GM12892 (cell line): Measurements from ENCODE around the gene SOHLH1.
"Not testable (repeated sequence)": the region's sequence is repeated elsewhere in the genome, so short reads cannot be mapped to it uniquely, and the experiment has no call there.

Source experiments
- DNase-seq: peaks from one replicate; pipeline ENCODE4 v3.0.0; 2011; ENCODE audit not compliant: insufficient read length
- FAIRE-seq: peaks from 2 replicates; lab custom pipeline; 2011; peaks lifted over from hg19 to GRCh38; lab: Jason Lieb, UNC
- POLR2A ChIP-seq: IDR thresholded peaks from 2 replicates; pipeline ENCODE4 v1.6.1; 2011; ENCODE audit warnings: low read depth, low read length, control low read depth
- POLR2AphosphoS5 ChIP-seq: IDR thresholded peaks from 2 replicates; pipeline ENCODE4 v1.6.1; 2011; ENCODE audit warnings: low read depth, low read length, control low read depth
- TAF1 ChIP-seq: IDR thresholded peaks from 2 replicates; pipeline ENCODE4 v1.6.1; 2011; ENCODE audit warnings: low read depth, mild to moderate bottlenecking, control low read depth, low read length, borderline replicate concordance

Gene SOHLH1

DNA sequence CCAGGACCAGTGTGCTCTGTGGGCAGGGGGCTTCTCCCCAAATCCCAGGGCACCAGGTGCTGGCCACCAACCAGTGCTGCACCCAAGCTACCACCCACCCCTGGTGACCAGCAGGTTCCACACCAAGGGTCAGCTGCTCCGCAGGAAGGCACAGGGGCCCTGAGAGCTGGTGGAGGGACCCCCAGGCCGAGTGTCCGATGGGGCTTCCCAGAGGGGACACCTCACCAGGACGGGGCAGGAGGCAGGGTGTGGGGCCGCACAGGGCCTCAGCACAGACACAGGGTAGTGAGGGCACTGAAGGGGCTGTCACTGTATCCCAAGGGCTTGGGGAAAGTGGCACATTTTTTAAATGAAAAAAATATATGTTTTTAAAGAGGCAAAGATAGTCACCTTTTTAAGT is 18.1 kb downstream of the SOHLH1 start:
- DNase-seq (no peak), FAIRE-seq (no peak)
- TF ChIP-seq POLR2AphosphoS5 = no peak
- TF ChIP-seq TAF1 = no peak
- no peak for TF ChIP-seq POLR2A

DNA sequence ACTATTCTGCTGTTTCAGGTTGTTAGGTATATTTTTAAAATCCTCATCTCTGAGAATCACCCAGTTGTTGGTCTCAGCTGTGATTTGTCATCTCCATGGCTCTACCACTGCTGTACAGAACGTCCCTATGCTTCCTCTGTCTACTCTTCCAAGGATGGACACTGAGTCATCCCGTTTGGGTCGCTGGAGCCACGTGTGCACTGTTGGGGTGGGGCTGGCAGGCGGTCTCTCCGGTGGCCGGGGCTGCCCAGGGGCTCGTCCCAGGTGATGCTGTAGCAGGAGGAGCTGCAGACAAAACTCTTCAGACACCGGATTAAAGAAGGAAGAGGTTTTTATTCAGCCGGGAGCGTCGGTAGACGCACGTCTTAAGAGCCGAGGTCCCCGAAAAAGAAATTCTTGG is 19.2 kb downstream of the SOHLH1 start:
- no peak for FAIRE-seq

DNA sequence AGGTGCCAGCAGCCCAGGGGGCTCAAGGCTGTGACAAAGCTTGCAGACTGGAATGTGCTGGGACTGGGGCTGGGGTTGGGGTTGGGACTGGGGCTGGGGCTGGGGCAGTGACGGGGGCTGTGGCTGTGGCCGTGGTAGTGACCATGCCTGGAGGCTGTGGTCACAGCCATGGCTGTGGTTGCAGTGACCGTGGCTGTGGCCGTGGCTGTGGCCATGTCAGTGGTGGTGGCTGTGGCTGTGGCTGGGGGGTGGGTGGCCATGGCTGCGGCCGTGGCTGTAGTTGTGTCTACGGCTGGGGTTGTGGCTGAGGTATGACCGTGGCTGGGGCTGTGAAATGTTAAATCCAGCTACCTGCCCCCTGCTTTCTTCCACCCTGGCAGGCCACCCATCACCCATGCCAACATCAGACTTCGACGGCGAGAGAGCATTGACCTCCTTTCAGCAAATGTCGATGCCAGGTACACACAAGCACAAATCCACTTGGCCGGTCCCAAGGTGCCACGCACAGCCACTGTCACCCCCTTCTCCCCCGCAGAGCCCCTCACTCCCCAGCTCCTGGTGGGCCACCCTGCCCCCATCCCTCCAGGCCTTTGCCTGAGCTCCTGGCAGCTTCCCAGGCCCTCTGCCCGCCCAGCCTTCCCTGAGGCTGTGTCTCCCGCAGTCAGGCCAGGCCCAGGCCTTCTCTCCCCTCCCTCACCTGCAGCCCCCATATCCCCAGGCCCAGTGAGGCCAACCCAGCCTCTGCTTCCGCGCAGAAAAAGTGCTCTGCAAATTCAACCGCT is 20.9 kb downstream of the SOHLH1 start:
- FAIRE-seq (no peak), DNase-seq (no peak)
- TF ChIP-seq TAF1 = no peak
- TF ChIP-seq POLR2A = no peak
- no peak for TF ChIP-seq POLR2AphosphoS5

More for the DNA sequence above, 19.2 kb downstream of the SOHLH1 start:
- TF ChIP-seq POLR2AphosphoS5 = no peak
- no peak for TF ChIP-seq TAF1
- TF ChIP-seq POLR2A = no peak
- no peak for DNase-seq

DNA sequence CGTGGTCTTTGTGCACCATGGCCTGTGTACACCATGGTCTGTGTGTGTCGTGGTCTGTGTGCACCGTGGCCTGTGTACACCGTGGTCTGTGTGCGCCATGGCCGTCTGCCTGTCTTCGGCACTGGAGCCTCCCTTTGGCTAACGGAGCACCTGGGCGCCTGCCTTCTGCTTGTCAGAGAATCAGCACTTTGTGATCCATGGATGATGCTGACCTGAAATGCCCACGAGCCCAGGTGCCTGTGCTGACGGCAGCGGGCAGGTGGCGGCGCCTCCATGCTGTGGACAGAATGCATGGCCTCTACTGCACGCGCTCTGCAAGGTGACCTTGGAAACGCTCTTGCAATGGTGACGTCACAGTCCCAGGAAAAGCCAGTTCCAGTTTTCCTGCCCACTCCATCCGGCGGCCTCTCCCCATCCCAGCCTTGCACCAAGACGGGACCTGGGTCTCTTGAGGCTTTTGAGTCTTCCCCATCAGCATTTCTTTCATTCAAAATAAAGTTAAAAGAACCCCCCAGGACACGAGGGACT is 21.6 kb downstream of the SOHLH1 start:
- TF ChIP-seq TAF1 (no peak), POLR2AphosphoS5 (no peak), POLR2A (no peak)
- DNase-seq (no peak), FAIRE-seq (no peak)

DNA sequence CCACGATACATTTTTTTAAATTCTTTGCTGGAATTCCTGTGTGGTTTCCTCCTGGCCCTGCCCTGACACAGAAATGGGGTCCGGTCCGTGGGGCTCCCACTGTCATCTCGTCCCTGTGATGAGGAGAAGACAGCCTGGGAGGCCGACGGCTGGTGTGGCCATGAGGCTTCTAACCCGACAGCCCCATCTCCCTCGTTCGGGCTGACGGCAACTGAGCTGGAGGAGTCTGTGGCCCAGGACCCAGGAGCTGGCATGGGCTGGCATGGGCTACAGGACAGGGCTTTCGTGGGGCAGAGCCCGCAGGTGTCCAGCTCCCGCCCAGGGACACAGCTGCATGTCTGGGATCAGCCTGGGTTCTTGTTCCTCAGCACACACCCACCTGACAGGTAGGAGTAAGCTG is 22.4 kb downstream of the SOHLH1 start:
- TF ChIP-seq POLR2A = no peak
- TF ChIP-seq TAF1 = no peak
- TF ChIP-seq POLR2AphosphoS5 = no peak
- DNase-seq (no peak), FAIRE-seq (no peak)

DNA sequence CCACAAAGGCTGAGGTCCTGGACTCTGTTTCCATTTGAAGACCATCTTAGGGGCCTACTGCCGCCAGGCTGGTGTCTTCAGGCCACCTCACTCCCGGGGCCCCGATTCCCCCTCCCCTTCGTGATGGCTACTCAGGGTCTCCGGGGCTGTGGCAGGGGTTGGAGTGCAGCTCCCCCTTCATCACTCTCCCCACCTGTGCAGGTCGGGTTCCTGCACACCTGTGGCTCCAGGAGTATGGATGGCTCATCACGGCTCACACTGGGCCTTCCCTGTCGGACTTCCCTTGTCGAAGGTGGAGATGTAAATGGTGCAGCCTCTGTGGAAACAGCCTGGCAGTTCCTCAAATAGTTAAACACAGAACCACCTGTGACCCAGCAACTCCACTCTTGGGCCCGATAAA is 24.3 kb downstream of the SOHLH1 start:
- no peak for DNase-seq
- no peak for FAIRE-seq
- TF ChIP-seq POLR2A (no peak), TAF1 (no peak), POLR2AphosphoS5 (no peak)

DNA sequence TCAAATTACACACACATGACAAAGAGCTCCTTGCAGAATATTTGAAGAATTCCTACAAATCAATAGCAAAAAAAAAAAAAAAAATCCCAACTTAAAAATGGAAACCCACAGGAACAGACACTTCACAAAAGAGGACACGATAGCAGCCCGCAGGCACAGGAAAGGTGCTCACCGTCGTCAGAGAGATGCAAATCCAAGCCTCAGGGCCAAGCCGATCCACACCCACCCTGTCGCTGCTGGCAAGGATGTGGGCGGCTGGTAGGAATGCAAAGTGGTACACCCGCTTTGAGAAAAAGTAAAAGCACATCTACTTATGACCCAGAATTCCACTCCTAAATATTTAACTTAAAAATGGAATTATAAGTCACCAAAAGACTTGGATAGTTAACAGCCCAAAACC is 25.3 kb downstream of the SOHLH1 start:
- FAIRE-seq (no peak), DNase-seq (no peak)
- no peak for TF ChIP-seq TAF1

DNA sequence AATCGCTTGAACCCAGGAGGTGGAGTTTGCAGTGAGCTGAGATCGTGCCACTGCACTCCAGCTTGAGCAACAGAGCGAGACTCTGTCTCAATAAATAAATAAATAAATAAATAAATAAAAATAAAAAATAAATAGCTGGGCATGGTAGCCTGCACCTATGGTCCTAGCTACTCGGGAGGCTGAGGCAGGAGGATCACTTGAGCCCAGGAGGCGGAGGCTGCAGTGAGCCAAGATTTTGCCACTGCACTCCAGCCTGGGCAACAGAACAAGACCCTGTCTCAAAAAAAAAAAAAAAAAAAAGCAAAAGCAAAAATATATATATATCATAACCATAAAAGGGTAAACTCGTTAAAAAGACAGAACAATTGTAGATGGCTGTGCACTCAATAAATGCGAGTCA is 26.5 kb downstream of the SOHLH1 start:
- not testable (repeated sequence) for FAIRE-seq, DNase-seq

DNA sequence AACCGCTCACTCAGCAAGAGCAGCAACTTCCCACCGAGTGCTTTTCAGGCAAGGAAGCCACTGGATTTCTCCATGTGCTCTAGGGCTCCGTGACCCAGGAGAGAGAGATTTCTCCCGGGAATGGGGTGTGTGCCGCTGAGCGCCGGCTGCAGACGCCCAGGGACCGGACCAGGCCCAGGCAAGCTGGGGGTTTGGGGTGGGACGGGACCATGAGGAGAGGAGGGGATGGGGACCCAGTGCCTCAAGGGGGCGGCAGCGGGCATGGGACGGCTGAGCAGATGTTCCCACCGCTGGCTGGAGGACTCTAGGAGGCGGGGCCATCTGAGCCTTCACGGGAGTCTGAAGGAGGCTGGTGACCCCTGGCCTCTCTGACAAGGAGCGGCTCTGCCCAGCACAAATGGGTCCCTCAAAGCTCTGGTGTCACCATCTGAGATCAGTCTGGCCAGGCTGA is 27.7 kb downstream of the SOHLH1 start:
- DNase-seq (no peak), FAIRE-seq (no peak)
- TF ChIP-seq POLR2AphosphoS5 = no peak
- no peak for TF ChIP-seq POLR2A
- TF ChIP-seq TAF1 = no peak

DNA sequence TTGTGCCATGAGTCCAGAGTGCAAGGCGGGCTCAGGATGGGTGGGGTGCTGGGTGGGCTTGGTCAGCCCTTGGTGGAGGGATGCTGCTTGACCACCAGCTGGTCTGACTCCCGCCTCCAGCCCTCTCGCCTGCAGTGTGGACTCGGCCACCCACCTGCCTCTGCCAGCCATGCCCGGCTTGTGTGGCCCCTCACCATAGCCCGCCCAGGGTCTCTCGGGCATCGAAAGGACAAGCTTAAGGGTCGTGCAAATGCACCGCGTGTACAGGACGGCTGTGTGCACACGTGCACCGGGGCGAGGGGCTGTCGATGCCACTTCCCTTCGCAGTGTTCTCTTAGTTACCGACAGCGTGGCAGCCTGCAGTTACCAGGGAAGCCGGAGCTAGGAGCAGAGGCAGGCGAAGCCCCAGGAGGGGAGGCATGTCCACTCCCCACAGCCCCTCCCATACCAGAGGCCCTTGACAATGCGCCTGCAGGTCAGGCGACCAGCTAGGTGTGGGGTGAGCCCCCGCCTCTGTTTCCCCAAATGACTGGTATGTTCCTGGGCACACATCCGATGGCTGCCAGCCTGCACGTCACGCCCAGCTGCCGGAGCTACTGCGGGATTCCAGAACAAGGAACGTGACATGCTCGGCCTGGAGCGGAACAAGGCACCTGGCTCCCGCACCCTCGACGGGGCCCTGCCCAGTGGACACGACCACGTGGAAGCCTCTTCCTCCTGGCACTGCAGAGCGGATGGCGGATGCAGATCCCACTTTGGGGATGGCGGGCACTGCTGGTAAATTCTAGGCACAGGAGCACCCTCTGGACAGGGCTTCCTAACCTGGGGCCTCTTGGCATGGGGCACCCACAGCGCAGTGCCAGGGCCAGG is 28.3 kb downstream of the SOHLH1 start:
- no peak for DNase-seq
- FAIRE-seq = no peak

DNA sequence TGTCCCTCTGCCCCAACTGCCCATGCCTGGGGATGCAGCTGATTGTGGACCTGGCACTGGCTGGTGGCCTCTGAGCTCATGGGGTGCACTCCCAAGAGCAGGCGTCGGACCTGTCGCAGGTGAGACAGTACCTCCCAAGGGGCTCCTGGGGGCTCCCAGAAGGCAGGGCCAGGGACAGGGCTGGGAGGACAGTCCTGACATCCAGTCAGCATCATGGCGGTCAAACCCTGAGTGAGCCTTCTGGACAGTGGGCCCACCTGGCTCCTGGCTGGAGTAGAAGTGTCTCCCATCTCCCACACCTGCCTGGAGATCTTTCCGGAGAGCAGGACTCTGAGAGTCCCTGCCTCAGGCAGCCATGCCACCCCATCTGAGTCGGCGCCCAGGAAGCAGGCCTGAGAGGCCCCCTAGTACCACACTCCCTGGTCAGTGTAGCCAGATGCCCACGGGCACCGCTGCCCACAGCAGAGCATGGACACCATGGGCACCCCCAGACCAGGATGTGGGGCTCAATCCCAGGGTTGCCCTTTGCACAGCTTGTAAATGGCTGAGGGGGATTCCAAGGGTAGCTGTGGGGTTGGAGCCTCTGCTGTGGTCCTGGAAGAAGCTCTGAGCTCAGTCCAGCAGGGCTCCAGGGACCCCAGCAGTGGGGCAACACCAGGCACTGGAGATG is 29.5 kb downstream of the SOHLH1 start:
- TF ChIP-seq POLR2AphosphoS5 (no peak), POLR2A (no peak), TAF1 (no peak)
- no peak for DNase-seq
- no peak for FAIRE-seq

More for the DNA sequence above, 28.3 kb downstream of the SOHLH1 start:
- no peak for TF ChIP-seq POLR2AphosphoS5
- TF ChIP-seq POLR2A = no peak
- no peak for TF ChIP-seq TAF1

DNA sequence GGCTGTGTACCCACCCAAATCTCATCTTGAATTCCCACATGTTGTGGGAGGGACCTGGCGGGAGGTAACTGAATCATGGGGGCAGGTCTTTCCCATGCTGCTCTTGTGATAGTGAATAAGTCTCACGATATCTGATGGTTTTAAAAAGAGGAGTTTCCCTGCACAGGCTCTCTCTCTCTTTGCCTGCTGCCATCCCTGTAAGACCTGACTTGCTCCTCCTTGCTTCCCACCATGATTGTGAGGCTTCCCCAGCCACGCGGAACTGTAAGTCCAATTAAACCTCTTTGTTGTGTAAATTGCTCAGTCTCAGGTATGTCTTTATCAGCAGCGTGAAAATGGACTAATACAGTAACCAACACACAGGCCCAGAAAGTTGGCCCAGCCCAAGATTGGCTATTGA is 30.3 kb downstream of the SOHLH1 start:
- not testable (repeated sequence) for FAIRE-seq, DNase-seq
